ENCODE results near the gene BST1.
"Not testable (repeated sequence)": the region's sequence is repeated elsewhere in the genome, so short reads cannot be mapped to it uniquely, and the experiment has no call there.

The BST1 gene

GRCh38 chr4:15749001-15749400 is 46.1 kb downstream of the BST1 start:
- DNase-seq (ENCODE audit: low read depth in 2 of 2): no peak

- DNase-seq (ENCODE audit: low read depth in 2 of 2): no peak
Measured at GRCh38 chr4:15751153-15751552, 48.3 kb downstream of the BST1 start.

- DNase-seq (ENCODE audit: low read depth in 2 of 2): no peak
Measured at GRCh38 chr4:15753081-15753480, 50.2 kb downstream of the BST1 start.

- DNase-seq (ENCODE audit: low read depth in 2 of 2): no peak
Measured at GRCh38 chr4:15753786-15754185, 50.9 kb downstream of the BST1 start.

- DNase-seq (ENCODE audit: low read depth in 2 of 2): peak in 1 of 2 experiments; percentile 20
Measured at GRCh38 chr4:15754323-15754722, 51.5 kb downstream of the BST1 start.

GRCh38 chr4:15755321-15756155 is 52.7 kb downstream of the BST1 start:
- DNase-seq (ENCODE audit: low read depth in 2 of 2): peak; percentile 46 to 53

GRCh38 chr4:15756361-15756861 is 53.5 kb downstream of the BST1 start:
- peak; percentile 61 to 72 for DNase-seq (ENCODE audit: low read depth in 2 of 2)

- DNase-seq (ENCODE audit: low read depth in 2 of 2): no peak
Measured at GRCh38 chr4:15757054-15757453, 54.2 kb downstream of the BST1 start.

GRCh38 chr4:15758294-15758693 is 55.4 kb downstream of the BST1 start:
- DNase-seq (ENCODE audit: low read depth in 2 of 2): no peak

- not testable (repeated sequence) for DNase-seq (ENCODE audit: low read depth in 2 of 2)
Measured at GRCh38 chr4:15762460-15762859, 59.6 kb downstream of the BST1 start.

- DNase-seq (ENCODE audit: low read depth in 2 of 2): no peak
Measured at GRCh38 chr4:15765391-15765790, 62.5 kb downstream of the BST1 start.

GRCh38 chr4:15765910-15766697 is 63.2 kb downstream of the BST1 start:
- DNase-seq (ENCODE audit: low read depth in 2 of 2): peak in 1 of 2 experiments; percentile 30

- DNase-seq (ENCODE audit: low read depth in 2 of 2): no peak
Measured at GRCh38 chr4:15766821-15767220, 64.0 kb downstream of the BST1 start.

GRCh38 chr4:15769202-15769601 is 66.3 kb downstream of the BST1 start:
- DNase-seq (ENCODE audit: low read depth in 2 of 2): no peak

GRCh38 chr4:15771216-15772058 is 68.6 kb downstream of the BST1 start:
- no peak for DNase-seq (ENCODE audit: low read depth in 2 of 2)

- no peak for DNase-seq (ENCODE audit: low read depth in 2 of 2)
Measured at GRCh38 chr4:15774020-15774420, 71.2 kb downstream of the BST1 start.

- DNase-seq (ENCODE audit: low read depth in 2 of 2): no peak
Measured at GRCh38 chr4:15776871-15777648, 74.2 kb downstream of the BST1 start.

GRCh38 chr4:15777697-15778288 is 74.9 kb downstream of the BST1 start:
- DNase-seq (ENCODE audit: low read depth in 2 of 2): no peak

GRCh38 chr4:15778289-15779241 is 75.7 kb downstream of the BST1 start, which contains the start of gene CD38:
Gene CD38, plus strand, starts transcription at chr4:15778328. Its CDS starts 87 bp downstream, at chr4:15778415.
- DNase-seq (ENCODE audit: low read depth in 2 of 2): peak; percentile 39 to 45
